CD4-positive, alpha-beta T cell (primary cell): Measurements from ENCODE around the gene UQCRC2. TPM values are rescaled to one million over a fixed set of nuclear protein-coding genes. Genes with fewer than 3 reads are reported as not detected.

Experiments
- ATAC-seq: fragments of 200-7000 bp; cut with Tn5 transposase; one replicate; pipeline ENCODE4 v1.10.0; 2022; ENCODE audit warnings: mild to moderate bottlenecking; ENCODE audit not compliant: poor library complexity
- CTCF ChIA-PET: fragments of 350-600 bp; sonication (Branson Sonifier 250); formaldehyde crosslinking; loops from one replicate; lab custom pipeline; 2021; ENCODE audit warnings: antibody characterized with exemption, inconsistent platforms; lab: Charles Lee
- POLR2A ChIA-PET: fragments of 350-600 bp; sonication (Branson Sonifier 250); formaldehyde crosslinking; loops from one replicate; lab custom pipeline; 2021; ENCODE audit warnings: antibody characterized with exemption, inconsistent platforms; lab: Charles Lee
- DNase-seq, 14 experiments: peaks; one replicate each; pipeline ENCODE4 v3.0.0-alpha.2; 2013 to 2020; ENCODE audit warnings: mixed read lengths in 2 of 14
- H3K27ac ChIP-seq, 2 donors: one replicate each; pipeline versions ENCODE4 v1.5.1 to v1.7.0; 2013; ENCODE audit warnings: low read length in 2 of 2, low read depth in 1 of 2, mild to moderate bottlenecking in 1 of 2
- H3K27me3 ChIP-seq, 2 experiments: 1 replicate in 1 of 2; 2 replicates in 1 of 2; pipeline versions ENCODE4 v1.6.1 to v1.7.0; 2013; ENCODE audit warnings: low read length in 2 of 2, control low read depth in 1 of 2, mild to moderate bottlenecking in 1 of 2, moderate library complexity in 1 of 2; ENCODE audit not compliant: insufficient read depth in 2 of 2, control insufficient read depth in 1 of 2
- H3K36me3 ChIP-seq: one replicate; pipeline ENCODE4 v1.6.1; 2013; ENCODE audit warnings: low read length, control low read depth; ENCODE audit not compliant: insufficient read depth
- H3K4me1 ChIP-seq: one replicate; pipeline ENCODE4 v1.6.1; 2013; ENCODE audit warnings: low read length, control low read depth; ENCODE audit not compliant: insufficient read depth
- H3K4me3 ChIP-seq: one replicate; pipeline ENCODE4 v1.5.1; 2013; ENCODE audit warnings: mild to moderate bottlenecking, low read length, moderate library complexity
- H3K9me3 ChIP-seq, 2 experiments: 1 replicate in 1 of 2; 2 replicates in 1 of 2; pipeline versions ENCODE4 v1.6.1 to v1.7.0; 2013; ENCODE audit warnings: low read length in 2 of 2, mild to moderate bottlenecking in 2 of 2, control low read depth in 1 of 2, moderate library complexity in 1 of 2; ENCODE audit not compliant: control insufficient read depth in 1 of 2, insufficient read depth in 1 of 2
- H3K27ac Mint-ChIP-seq: one replicate; pipeline ENCODE4 v1.8.0; 2020; ENCODE audit warnings: mixed read lengths
- H3K27me3 Mint-ChIP-seq: one replicate; pipeline ENCODE4 v1.8.0; 2021; ENCODE audit warnings: mixed read lengths
- H3K36me3 Mint-ChIP-seq: one replicate; pipeline ENCODE4 v1.8.0; 2021; ENCODE audit warnings: low read depth, mixed read lengths
- H3K4me1 Mint-ChIP-seq: one replicate; pipeline ENCODE4 v1.8.0; 2021; ENCODE audit warnings: low read depth, mixed read lengths
- H3K4me3 Mint-ChIP-seq: one replicate; pipeline ENCODE4 v1.8.0; 2020; ENCODE audit warnings: mild to moderate bottlenecking, mixed read lengths
- H3K9me3 Mint-ChIP-seq: one replicate; pipeline ENCODE4 v1.8.0; 2020; ENCODE audit warnings: mixed read lengths
- CTCF ChIP-seq: fragments of 200-600 bp; IDR thresholded peaks from one replicate; pipeline ENCODE4 v1.8.0; 2022; ENCODE audit warnings: antibody characterized with exemption, mild to moderate bottlenecking
- intact Hi-C, 2 experiments: fragments of 100-400 bp; cut with DNase I in 1 of 2; cut with micrococcal nuclease in 1 of 2; formaldehyde crosslinking; loops; one replicate each; pipeline versions ENCODE4 v1.15.1 to v1.9.0; 2023 to 2025; cut with DNase I, micrococcal nuclease
- total RNA-seq, 174 experiments: library from RNA in 2 of 174; stranded (reverse) in 2 of 174; gene quantifications; one replicate each; pipeline ENCODE4 v1.2.3 and lab custom pipeline; 2021 to 2026

Gene UQCRC2
- total RNA-seq, 2 experiments from 2014 or later, result 142 to 146 TPM

- H3K36me3 Mint-ChIP-seq, result peaks cover 95% of the 10 kb centered on the region
- Histone ChIP-seq H3K27ac (no peak overlapping the region), H3K27me3 (no peaks in the 10 kb centered on the region), H3K36me3 (peaks cover 95% of the 10 kb centered on the region), H3K4me3 (no peak overlapping the region), H3K4me1 (no peaks in the 10 kb centered on the region), H3K9me3 (no peaks in the 10 kb centered on the region)
- POLR2A ChIA-PET, result no interaction called here
- intact Hi-C loops, result loop anchor here in 1 of 2 experiments (5.0 kb wide), 1 partner anchor 453 kb away; no protein-coding TSS in a partner anchor
- peaks cover 10% of the 10 kb centered on the region for H3K4me1 Mint-ChIP-seq
- DNase-seq (no peak), ATAC-seq (no peak)
- no peak for TF ChIP-seq CTCF
- H3K27me3 Mint-ChIP-seq, result no peaks in the 10 kb centered on the region
- H3K4me3 Mint-ChIP-seq, result no peak overlapping the region
- H3K9me3 Mint-ChIP-seq, result no peaks in the 10 kb centered on the region
- H3K27ac Mint-ChIP-seq, result no peak overlapping the region
- CTCF ChIA-PET, result interaction anchor here (0.6 kb wide), 1 partner anchor 421 kb away, joined by 3 read pairs; no protein-coding TSS in a partner anchor
Measured at GRCh38 chr16:21964353-21964752, 11.2 kb downstream of the UQCRC2 start.

DNA sequence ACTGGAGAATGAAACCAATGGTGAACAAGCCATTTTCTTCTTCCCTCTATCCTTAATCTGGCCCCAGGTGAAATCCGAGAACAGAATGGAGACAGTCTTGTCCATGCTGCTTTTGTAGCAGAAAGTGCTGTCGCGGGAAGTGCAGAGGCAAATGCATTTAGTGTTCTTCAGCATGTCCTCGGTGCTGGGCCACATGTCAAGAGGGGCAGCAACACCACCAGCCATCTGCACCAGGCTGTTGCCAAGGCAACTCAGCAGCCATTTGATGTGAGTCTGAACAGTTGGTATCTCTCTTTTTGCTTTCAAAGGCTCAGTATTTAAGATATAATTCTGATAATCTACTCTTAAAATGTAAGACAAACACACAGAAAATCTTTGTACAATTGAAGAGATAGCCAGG, 18.7 kb downstream of the UQCRC2 start:
- peaks cover 65% of the 10 kb centered on the region for H3K36me3 Mint-ChIP-seq

DNA sequence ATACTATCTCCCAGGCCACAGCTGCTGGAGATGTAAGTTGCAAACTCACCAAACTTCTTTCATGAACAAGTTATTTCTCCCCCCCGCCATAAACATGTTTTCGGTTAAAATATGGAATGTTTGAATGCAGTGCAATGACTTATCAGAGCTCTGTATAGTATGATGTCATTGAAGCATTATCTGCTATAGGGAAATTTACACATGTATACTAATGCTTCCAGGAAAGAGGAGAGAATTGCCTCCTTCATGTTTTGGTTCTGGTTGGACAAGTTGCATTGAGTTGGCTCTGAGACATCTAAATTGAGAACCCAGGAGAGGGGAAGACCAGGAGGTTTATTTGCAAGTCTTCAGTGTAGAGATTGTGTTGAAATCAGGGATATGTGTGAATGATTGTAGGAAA, 20.8 kb downstream of the UQCRC2 start:
- Mint-ChIP-seq H3K36me3 (peaks cover 64% of the 10 kb centered on the region), H3K4me3 (no peak overlapping the region), H3K27me3 (no peaks in the 10 kb centered on the region), H3K27ac (no peak overlapping the region), H3K9me3 (no peaks in the 10 kb centered on the region), H3K4me1 (no peaks in the 10 kb centered on the region)
- Histone ChIP-seq H3K36me3 (peaks cover 95% of the 10 kb centered on the region), H3K9me3 (no peaks in the 10 kb centered on the region), H3K4me3 (no peak overlapping the region), H3K27me3 (no peaks in the 10 kb centered on the region), H3K27ac (no peak overlapping the region), H3K4me1 (no peaks in the 10 kb centered on the region)
- ATAC-seq (no peak), DNase-seq (no peak)
- CTCF ChIA-PET, result interaction anchor here (0.9 kb wide), 1 partner anchor 104 kb away, joined by 5 read pairs; no protein-coding TSS in a partner anchor
- intact Hi-C loops, result no loop called here
- TF ChIP-seq CTCF, result no peak
- POLR2A ChIA-PET, result no interaction called here

More for the DNA sequence above, 18.7 kb downstream of the UQCRC2 start:
- Mint-ChIP-seq H3K4me1 (no peaks in the 10 kb centered on the region), H3K9me3 (no peaks in the 10 kb centered on the region), H3K27ac (peak overlapping the region; percentile 24), H3K4me3 (no peak overlapping the region), H3K27me3 (no peaks in the 10 kb centered on the region)
- POLR2A ChIA-PET, result interaction anchor here (0.6 kb wide), 1 partner anchor 316 kb away, joined by 4 read pairs; no protein-coding TSS in a partner anchor
- no peaks in the 10 kb centered on the region for H3K9me3 ChIP-seq
- CTCF ChIA-PET, result no interaction called here
- no peak overlapping the region for H3K27ac ChIP-seq
- H3K4me3 ChIP-seq, result no peak overlapping the region
- no peak for ATAC-seq
- H3K4me1 ChIP-seq, result no peaks in the 10 kb centered on the region
- intact Hi-C loops, result loop anchor here in 1 of 2 experiments (2.0 kb wide), 1 partner anchor 13 kb away; no protein-coding TSS in a partner anchor
- peaks cover 95% of the 10 kb centered on the region for H3K36me3 ChIP-seq
- DNase-seq, result no peak
- H3K27me3 ChIP-seq, result no peaks in the 10 kb centered on the region
- TF ChIP-seq CTCF, result no peak
